HG02852 (cell line): ENCODE measurements around the gene NCCRP1.

Experiments used
- ATAC-seq: cut with Tn5 transposase; IDR thresholded peaks from one replicate; pipeline ENCODE4 v1.9.1; 2021; ENCODE audit warnings: mild to moderate bottlenecking, moderate library complexity; ENCODE audit not compliant: unreplicated experiment

Gene NCCRP1

GRCh38 chr19:39178296-39179006 is 18.3 kb upstream of the NCCRP1 start:
- ATAC-seq = no peak

GRCh38 chr19:39179754-39180153 is 17.0 kb upstream of the NCCRP1 start:
- ATAC-seq = no peak

GRCh38 chr19:39180749-39181148 is 16.0 kb upstream of the NCCRP1 start:
- ATAC-seq = no peak

- no peak for ATAC-seq
Measured at GRCh38 chr19:39181500-39182173, 15.1 kb upstream of the NCCRP1 start.

GRCh38 chr19:39182174-39182505 is 14.6 kb upstream of the NCCRP1 start:
- ATAC-seq = no peak

- ATAC-seq = no peak
Measured at GRCh38 chr19:39183104-39183503, 13.7 kb upstream of the NCCRP1 start.

GRCh38 chr19:39186391-39186790 is 10.4 kb upstream of the NCCRP1 start:
- no peak for ATAC-seq

- ATAC-seq = no peak
Measured at GRCh38 chr19:39187552-39187943, 9.2 kb upstream of the NCCRP1 start.

GRCh38 chr19:39188960-39189359 is 7.8 kb upstream of the NCCRP1 start:
- no peak for ATAC-seq

- ATAC-seq = no peak
Measured at GRCh38 chr19:39190768-39191167, 6.0 kb upstream of the NCCRP1 start.

GRCh38 chr19:39192846-39193245 is 3.9 kb upstream of the NCCRP1 start:
- no peak for ATAC-seq

GRCh38 chr19:39193803-39194202 is 3.0 kb upstream of the NCCRP1 start:
- no peak for ATAC-seq

GRCh38 chr19:39194832-39195542 is 1.8 kb upstream of the NCCRP1 start:
- no peak for ATAC-seq

- ATAC-seq = no peak
Measured at GRCh38 chr19:39195755-39196154, 1.0 kb upstream of the NCCRP1 start.

GRCh38 chr19:39196320-39196719 is 444 bp upstream of the NCCRP1 start:
- no peak for ATAC-seq

GRCh38 chr19:39197808-39198207 is 1.0 kb downstream of the NCCRP1 start:
- no peak for ATAC-seq

GRCh38 chr19:39199025-39199424 is 2.3 kb downstream of the NCCRP1 start:
- ATAC-seq = no peak

GRCh38 chr19:39200066-39200802 is 3.5 kb downstream of the NCCRP1 start:
- no peak for ATAC-seq

GRCh38 chr19:39200803-39201115 is 4.0 kb downstream of the NCCRP1 start:
- ATAC-seq = no peak

- no peak for ATAC-seq
Measured at GRCh38 chr19:39202998-39203355, 6.2 kb downstream of the NCCRP1 start.
